ENCODE data around the gene DGAT2L6.
A peak's percentile ranks its signal among the peaks of the same experiment; 100 is the strongest.
"Not testable (repeated sequence)": the region's sequence is repeated elsewhere in the genome, so short reads cannot be mapped to it uniquely, and the experiment has no call there.

The DGAT2L6 gene

GRCh38 chrX:70190225-70190624, 12.9 kb downstream of the DGAT2L6 start:
- TF ChIP-seq CTCF (IDR thresholded peaks at IDR 0.05; ENCODE audit: low read length, missing control alignments) = no peak
- no peak overlapping the region for H3K4me3 ChIP-seq (replicated peaks; ENCODE audit: low read depth, low read length)

DNA sequence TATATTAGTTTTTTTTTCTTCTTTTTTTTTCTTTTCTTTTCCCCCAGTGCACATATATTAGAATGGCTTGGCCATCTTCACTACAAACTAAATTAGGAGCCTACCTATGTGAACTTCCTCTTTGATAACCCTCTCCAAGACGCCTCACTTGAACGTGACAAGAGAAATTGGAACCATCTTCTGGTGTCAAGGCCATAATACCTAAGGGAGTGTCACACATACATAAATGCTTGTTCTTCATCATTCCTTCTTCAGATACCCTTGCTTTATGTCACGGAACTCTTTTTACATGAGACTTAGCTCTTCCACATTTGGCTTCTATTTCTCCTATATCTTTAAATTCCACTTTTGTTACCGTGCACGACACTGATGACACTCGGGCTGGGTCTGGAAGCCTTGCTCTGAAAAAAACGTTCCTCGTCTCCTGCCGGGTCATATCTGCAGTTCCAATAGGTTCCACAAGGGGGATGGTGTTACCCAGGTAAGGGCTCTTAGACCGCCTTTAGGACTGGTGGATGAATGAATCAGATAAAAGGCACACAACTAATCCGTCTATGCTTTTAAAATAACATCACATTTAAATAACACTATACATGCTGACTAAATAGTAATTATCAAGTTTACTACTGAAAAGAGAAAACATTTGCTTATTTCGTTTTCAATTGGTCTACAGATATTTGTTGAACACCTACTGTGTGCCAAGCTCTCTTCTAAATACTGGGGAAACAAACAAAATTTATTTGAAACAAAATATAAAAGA, 19.9 kb downstream of the DGAT2L6 start:
- peak; percentile 72 for TF ChIP-seq CTCF (IDR thresholded peaks at IDR 0.05; ENCODE audit: low read length, missing control alignments)
- DNase-seq (ENCODE audit: low read depth) = peak; percentile 61
- no peak overlapping the region for H3K4me3 ChIP-seq (replicated peaks; ENCODE audit: low read depth, low read length)

More at GRCh38 chrX:70190225-70190624, 12.9 kb downstream of the DGAT2L6 start:
- no peak for DNase-seq (ENCODE audit: low read depth)

- TF ChIP-seq CTCF (IDR thresholded peaks at IDR 0.05; ENCODE audit: low read length, missing control alignments) = no peak
- DNase-seq (ENCODE audit: low read depth) = no peak
- no peak overlapping the region for H3K4me3 ChIP-seq (replicated peaks; ENCODE audit: low read depth, low read length)
Observed at GRCh38 chrX:70201732-70202131, 24.4 kb downstream of the DGAT2L6 start.

DNA sequence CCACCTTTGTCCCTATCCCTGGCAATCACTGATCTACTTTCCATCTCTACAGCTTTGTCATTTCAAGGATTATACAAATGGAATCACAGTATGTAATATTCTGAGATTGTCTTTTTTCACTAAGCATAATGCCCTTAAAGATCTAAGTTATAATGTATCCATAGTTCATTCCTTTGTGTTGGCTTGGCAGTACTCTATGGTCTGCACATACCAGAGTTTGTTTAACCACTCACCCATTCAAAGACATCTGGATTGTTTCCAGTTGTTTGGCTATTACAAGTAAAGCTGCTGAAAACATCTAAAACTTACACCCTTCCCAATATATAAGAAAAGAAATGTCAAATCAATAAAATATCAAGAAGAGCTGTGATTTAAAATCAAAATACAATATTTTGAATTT, 31.2 kb downstream of the DGAT2L6 start:
- TF ChIP-seq CTCF (IDR thresholded peaks at IDR 0.05; ENCODE audit: low read length, missing control alignments) = no peak
- no peak overlapping the region for H3K4me3 ChIP-seq (replicated peaks; ENCODE audit: low read depth, low read length)
- DNase-seq (ENCODE audit: low read depth) = peak; percentile 9

DNA sequence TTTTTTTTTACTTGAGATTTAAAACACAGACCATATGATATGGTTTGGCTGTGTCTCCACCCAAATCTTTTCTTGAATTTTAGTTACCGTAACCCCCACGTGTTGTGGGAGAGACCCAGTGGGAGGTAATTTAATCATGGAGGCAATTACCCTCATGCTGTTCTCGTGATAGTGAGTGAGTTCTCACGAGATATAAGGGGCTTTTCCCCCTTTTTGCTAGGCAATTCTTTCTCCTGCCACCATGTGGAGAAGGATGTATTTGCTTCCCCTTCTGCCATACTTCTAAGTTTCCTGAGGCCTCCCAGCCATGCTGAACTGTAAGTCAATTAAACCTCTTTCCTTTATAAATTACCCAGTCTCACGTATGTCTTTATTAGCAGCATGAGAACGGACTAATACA, 32.3 kb downstream of the DGAT2L6 start:
- not testable (repeated sequence) for H3K4me3 ChIP-seq (replicated peaks; ENCODE audit: low read depth, low read length); DNase-seq (ENCODE audit: low read depth)

GRCh38 chrX:70219938-70220764, 42.9 kb downstream of the DGAT2L6 start:
- DNase-seq (ENCODE audit: low read depth) = peak; percentile 18
- TF ChIP-seq CTCF (IDR thresholded peaks at IDR 0.05; ENCODE audit: low read length, missing control alignments) = no peak
- H3K4me3 ChIP-seq (replicated peaks; ENCODE audit: low read depth, low read length) = no peak overlapping the region

GRCh38 chrX:70226048-70226447, 48.8 kb downstream of the DGAT2L6 start:
- TF ChIP-seq CTCF (IDR thresholded peaks at IDR 0.05; ENCODE audit: low read length, missing control alignments) = no peak
- no peak for DNase-seq (ENCODE audit: low read depth)
- H3K4me3 ChIP-seq (replicated peaks; ENCODE audit: low read depth, low read length) = no peak overlapping the region
